GM19240 (cell line): ENCODE results near the gene ABCD4.
A peak's percentile ranks its signal among the peaks of the same experiment; 100 is the strongest.
"Not testable (repeated sequence)": the region's sequence is repeated elsewhere in the genome, so short reads cannot be mapped to it uniquely, and the experiment has no call there.

Source experiments
- DNase-seq: peaks from one replicate; pipeline ENCODE4 v3.0.0; 2011; ENCODE audit warnings: low spot score; ENCODE audit not compliant: insufficient read length

ABCD4 gene

GRCh38 chr14:74302634-74303569, at the start of gene ABCD4:
TSS of gene ABCD4 (minus strand) at chr14:74302934. CDS start at chr14:74302912, 22 bp downstream.
- peak; percentile 81 for DNase-seq

GRCh38 chr14:74350928-74351323, 48.2 kb upstream of the ABCD4 start:
- no peak for DNase-seq

- DNase-seq = no peak
Measured at GRCh38 chr14:74350211-74350927, 47.6 kb upstream of the ABCD4 start.

- no peak for DNase-seq
Measured at GRCh38 chr14:74349757-74350156, 47.0 kb upstream of the ABCD4 start.

GRCh38 chr14:74348735-74349463, 46.2 kb upstream of the ABCD4 start:
- DNase-seq = no peak

GRCh38 chr14:74348241-74348734, 45.6 kb upstream of the ABCD4 start, which contains the start of gene VRTN:
TSS of gene VRTN (plus strand) at chr14:74348471. CDS start at chr14:74356784, 8,313 bp downstream.
- no peak for DNase-seq

GRCh38 chr14:74347795-74348100, 45.0 kb upstream of the ABCD4 start:
- DNase-seq = no peak

- DNase-seq = no peak
Measured at GRCh38 chr14:74347097-74347794, 44.5 kb upstream of the ABCD4 start.

GRCh38 chr14:74346341-74346740, 43.6 kb upstream of the ABCD4 start:
- no peak for DNase-seq

- DNase-seq = no peak
Measured at GRCh38 chr14:74333909-74334308, 31.2 kb upstream of the ABCD4 start.

GRCh38 chr14:74329950-74330552, 27.3 kb upstream of the ABCD4 start:
- not testable (repeated sequence) for DNase-seq

GRCh38 chr14:74326369-74327152, 23.8 kb upstream of the ABCD4 start:
- DNase-seq = no peak

GRCh38 chr14:74325446-74325845, 22.7 kb upstream of the ABCD4 start:
- DNase-seq = no peak

GRCh38 chr14:74324931-74325361, 22.2 kb upstream of the ABCD4 start:
- peak; percentile 23 for DNase-seq

GRCh38 chr14:74314576-74314975, 11.8 kb upstream of the ABCD4 start:
- no peak for DNase-seq

- DNase-seq = no peak
Measured at GRCh38 chr14:74313601-74314000, 10.9 kb upstream of the ABCD4 start.

- DNase-seq = no peak
Measured at GRCh38 chr14:74312161-74312560, 9.4 kb upstream of the ABCD4 start.

- DNase-seq = no peak
Measured at GRCh38 chr14:74309125-74310022, 6.6 kb upstream of the ABCD4 start.

- DNase-seq = no peak
Measured at GRCh38 chr14:74308695-74309094, 6.0 kb upstream of the ABCD4 start.
